ENCODE data around the gene DR1. TPM values are rescaled to one million over a fixed set of nuclear protein-coding genes. Genes with fewer than 3 reads are reported as not detected.
A peak's percentile ranks its signal among the peaks of the same experiment; 100 is the strongest.

The DR1 gene
- total RNA-seq, 1 experiment from 2014 or later = 48.6 TPM

GRCh38 chr1:93306920-93307319 lies 38.8 kb upstream of the DR1 start:
- CTCF ChIA-PET = no interaction called here
- no peak for DNase-seq
- no peak overlapping the region for H3K27ac ChIP-seq (ENCODE audit: low read length)
- H3K9me2 ChIP-seq (replicated peaks; ENCODE audit: low read length) = no peaks in the 10 kb centered on the region
- no peaks in the 10 kb centered on the region for H3K27me3 ChIP-seq (ENCODE audit: low read length)
- no peaks in the 10 kb centered on the region for H3F3A ChIP-seq (ENCODE audit: low read length, unreplicated experiment)
- BruUV-seq (replicated peaks) = no TSS peak
- TF ChIP-seq CTCF (conservative IDR thresholded peaks at IDR 0.05; ENCODE audit: low read depth, low read length) = no peak
- no peak for TF ChIP-seq EZH2phosphoT487 (IDR thresholded peaks at IDR 0.05; ENCODE audit: borderline replicate concordance, low read length)
- TF ChIP-seq EZH2 (IDR thresholded peaks at IDR 0.05; ENCODE audit: low read length, unreplicated experiment) = no peak
- H3K79me2 ChIP-seq (ENCODE audit: low read length) = no peaks in the 10 kb centered on the region
- no peaks in the 10 kb centered on the region for H4K20me1 ChIP-seq (ENCODE audit: low read length)
- ATAC-seq = no peak
- intact Hi-C loops (cut with micrococcal nuclease) = loop anchor here (10.0 kb wide), 1 partner anchor 538 kb away; no protein-coding TSS in a partner anchor
- POLR2A ChIA-PET (ENCODE audit: unreplicated experiment) = no interaction called here
- no peaks in the 10 kb centered on the region; the same call in 1 of the 2 replicates for H3K4me1 ChIP-seq (ENCODE audit: insufficient read depth, low read length)
- H3K4me3 ChIP-seq (ENCODE audit: low read length) = no peak overlapping the region
- no peak overlapping the region for H3K4me2 ChIP-seq (ENCODE audit: low read length)
- no peaks in the 10 kb centered on the region for H3K36me3 ChIP-seq (ENCODE audit: low read depth, low read length)
- H3K9me3 ChIP-seq (ENCODE audit: low read length) = no peaks in the 10 kb centered on the region
- H2AFZ ChIP-seq (ENCODE audit: low read length) = no peak overlapping the region
- H3K9ac ChIP-seq (ENCODE audit: low read length) = no peak overlapping the region

DNA sequence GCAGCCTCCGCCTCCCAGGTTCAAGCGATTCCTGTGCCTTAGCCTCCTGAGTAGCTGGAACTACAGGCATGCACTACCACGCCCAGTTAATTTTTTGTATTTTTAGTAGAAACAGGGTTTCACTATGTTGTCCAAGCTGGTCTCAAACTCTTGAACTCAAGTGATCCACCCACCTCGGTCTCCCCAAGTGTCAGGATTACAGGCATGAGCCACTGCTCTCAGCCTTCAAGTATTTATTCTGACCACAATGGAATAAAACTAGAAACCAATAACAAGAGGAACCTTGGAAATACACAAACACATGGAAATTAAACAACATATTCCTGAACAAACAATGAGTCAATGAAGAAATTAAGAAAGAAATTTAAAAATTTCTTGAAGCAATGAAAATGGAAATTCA lies 32.7 kb upstream of the DR1 start:
- DNase-seq = no peak
- no TSS peak for BruUV-seq (replicated peaks)

More for the DNA sequence above, 32.7 kb upstream of the DR1 start:
- intact Hi-C loops (cut with micrococcal nuclease) = no loop called here
- no peak overlapping the region for H3K4me3 ChIP-seq (ENCODE audit: low read length)
- ChIA-PET POLR2A (ENCODE audit: unreplicated experiment) (no interaction called here), CTCF (no interaction called here)
- H3K36me3 ChIP-seq (ENCODE audit: low read depth, low read length) = no peaks in the 10 kb centered on the region
- no peak for TF ChIP-seq CTCF (conservative IDR thresholded peaks at IDR 0.05; ENCODE audit: low read depth, low read length)
- no peak for TF ChIP-seq EZH2 (IDR thresholded peaks at IDR 0.05; ENCODE audit: low read length, unreplicated experiment)
- TF ChIP-seq EZH2phosphoT487 (IDR thresholded peaks at IDR 0.05; ENCODE audit: borderline replicate concordance, low read length) = no peak
- no peaks in the 10 kb centered on the region for H3K27me3 ChIP-seq (ENCODE audit: low read length)
- H3K9me3 ChIP-seq (ENCODE audit: low read length) = no peaks in the 10 kb centered on the region
- H3K9me2 ChIP-seq (replicated peaks; ENCODE audit: low read length) = no peaks in the 10 kb centered on the region
- no peak overlapping the region for H2AFZ ChIP-seq (ENCODE audit: low read length)
- H4K20me1 ChIP-seq (ENCODE audit: low read length) = no peaks in the 10 kb centered on the region
- ATAC-seq = peak; percentile 24; the same call in 1 of the 2 replicates
- no peaks in the 10 kb centered on the region for H3K79me2 ChIP-seq (ENCODE audit: low read length)
- no peak overlapping the region for H3K4me2 ChIP-seq (ENCODE audit: low read length)
- no peak overlapping the region for H3K27ac ChIP-seq (ENCODE audit: low read length)
- no peaks in the 10 kb centered on the region; the same call in 1 of the 2 replicates for H3K4me1 ChIP-seq (ENCODE audit: insufficient read depth, low read length)
- no peak overlapping the region for H3K9ac ChIP-seq (ENCODE audit: low read length)
- H3F3A ChIP-seq (ENCODE audit: low read length, unreplicated experiment) = no peaks in the 10 kb centered on the region

Data from PC-3 (cell line).